Immature natural killer cell (primary cell): ENCODE results near the gene TGM2. TPM values are rescaled to one million over a fixed set of nuclear protein-coding genes. Genes with fewer than 3 reads are reported as not detected.
A peak's percentile ranks its signal among the peaks of the same experiment; 100 is the strongest.

Experiments used
- DNase-seq, 3 donors: peaks; one replicate each; pipeline ENCODE4 v3.0.0; 2022; ENCODE audit warnings: mixed read lengths in 1 of 3
- H3K27ac Mint-ChIP-seq, 6 donors: one replicate each; pipeline ENCODE4 v1.8.0; 2020; ENCODE audit warnings: mixed read lengths in 6 of 6, mild to moderate bottlenecking in 5 of 6, inconsistent platforms in 4 of 6, moderate library complexity in 3 of 6
- H3K27me3 Mint-ChIP-seq, 3 donors: one replicate each; pipeline ENCODE4 v1.8.0; 2020 to 2021; ENCODE audit warnings: low read depth in 3 of 3, mild to moderate bottlenecking in 3 of 3, mixed read lengths in 3 of 3, moderate library complexity in 3 of 3, inconsistent platforms in 1 of 3
- H3K36me3 Mint-ChIP-seq, 3 donors: one replicate each; pipeline ENCODE4 v1.8.0; 2020; ENCODE audit warnings: mixed read lengths in 3 of 3, inconsistent platforms in 2 of 3, mild to moderate bottlenecking in 2 of 3
- H3K4me1 Mint-ChIP-seq, 2 donors: one replicate each; pipeline ENCODE4 v1.8.0; 2020; ENCODE audit warnings: inconsistent platforms in 2 of 2, mild to moderate bottlenecking in 2 of 2, mixed read lengths in 2 of 2, moderate library complexity in 1 of 2
- H3K4me3 Mint-ChIP-seq, 5 donors: one replicate each; pipeline ENCODE4 v1.8.0; 2020; ENCODE audit warnings: mild to moderate bottlenecking in 5 of 5, mixed read lengths in 5 of 5, inconsistent platforms in 3 of 5, moderate library complexity in 3 of 5
- H3K9me3 Mint-ChIP-seq, 6 donors: one replicate each; pipeline ENCODE4 v1.8.0; 2020; ENCODE audit warnings: mild to moderate bottlenecking in 6 of 6, mixed read lengths in 6 of 6, inconsistent platforms in 4 of 6, moderate library complexity in 3 of 6
- polyA plus RNA-seq, 3 donors: library from polyadenylated mRNA; unstranded; fragments of 300-500 nt; fragmentation: Illumina TruSeq; gene quantifications; one replicate each; pipeline ENCODE4 v1.2.3, GENCODE V29; 2021

The TGM2 gene
- polyA plus RNA-seq, 3 donors from 2014 or later: not detected

- Mint-ChIP-seq H3K4me3 (no peak overlapping the region), H3K4me1 (peaks cover under 1 to 8% of the 10 kb centered on the region in 2 donors), H3K9me3 (no peaks in the 10 kb centered on the region), H3K36me3 (no peaks in the 10 kb centered on the region), H3K27me3 (peaks cover 0 to 5% (median 4%) of the 10 kb centered on the region in 3 donors), H3K27ac (no peak overlapping the region)
- DNase-seq: no peak
Observed at GRCh38 chr20:38129248-38129865, 35.7 kb downstream of the TGM2 start.

GRCh38 chr20:38128691-38129090 is 36.4 kb downstream of the TGM2 start:
- Mint-ChIP-seq H3K4me3 (no peak overlapping the region), H3K9me3 (no peaks in the 10 kb centered on the region), H3K36me3 (no peaks in the 10 kb centered on the region), H3K27ac (no peak overlapping the region), H3K27me3 (peaks cover 0 to 5% (median 4%) of the 10 kb centered on the region in 3 donors), H3K4me1 (peaks cover 0 to 4% of the 10 kb centered on the region in 2 donors)
- DNase-seq: no peak

- Mint-ChIP-seq H3K4me1 (no peaks in the 10 kb centered on the region), H3K36me3 (no peaks in the 10 kb centered on the region), H3K27me3 (peaks cover 0 to 5% (median 1%) of the 10 kb centered on the region in 3 donors), H3K4me3 (no peak overlapping the region), H3K9me3 (no peaks in the 10 kb centered on the region), H3K27ac (no peak overlapping the region)
- no peak for DNase-seq
Observed at GRCh38 chr20:38127920-38128528, 37.0 kb downstream of the TGM2 start.

GRCh38 chr20:38126932-38127621 is 38.0 kb downstream of the TGM2 start:
- no peaks in the 10 kb centered on the region for H3K9me3 Mint-ChIP-seq
- no peak overlapping the region for H3K27ac Mint-ChIP-seq
- H3K4me3 Mint-ChIP-seq: no peak overlapping the region
- no peaks in the 10 kb centered on the region for H3K4me1 Mint-ChIP-seq
- peaks cover 0 to 1% (median 0%) of the 10 kb centered on the region in 3 donors for H3K27me3 Mint-ChIP-seq
- no peak for DNase-seq
- no peaks in the 10 kb centered on the region for H3K36me3 Mint-ChIP-seq

- no peak overlapping the region for H3K4me3 Mint-ChIP-seq
- no peaks in the 10 kb centered on the region for H3K4me1 Mint-ChIP-seq
- no peaks in the 10 kb centered on the region for H3K9me3 Mint-ChIP-seq
- H3K27ac Mint-ChIP-seq: no peak overlapping the region
- H3K36me3 Mint-ChIP-seq: no peaks in the 10 kb centered on the region
- DNase-seq: no peak
- H3K27me3 Mint-ChIP-seq: peaks cover 0 to 1% (median 0%) of the 10 kb centered on the region in 3 donors
Observed at GRCh38 chr20:38126146-38126921, 38.7 kb downstream of the TGM2 start.

- Mint-ChIP-seq H3K36me3 (no peaks in the 10 kb centered on the region), H3K27ac (no peak overlapping the region), H3K27me3 (peaks cover 0 to 1% (median 0%) of the 10 kb centered on the region in 3 donors), H3K4me3 (no peak overlapping the region), H3K4me1 (no peaks in the 10 kb centered on the region), H3K9me3 (no peaks in the 10 kb centered on the region)
- DNase-seq: no peak
Observed at GRCh38 chr20:38125157-38126056, 39.7 kb downstream of the TGM2 start.

GRCh38 chr20:38123021-38123587 is 42.0 kb downstream of the TGM2 start:
- Mint-ChIP-seq H3K27ac (peak overlapping the region in 1 of 6 donors; percentile 28), H3K27me3 (peaks cover 0 to 1% (median 0%) of the 10 kb centered on the region in 3 donors), H3K4me3 (no peak overlapping the region), H3K4me1 (no peaks in the 10 kb centered on the region), H3K9me3 (no peaks in the 10 kb centered on the region), H3K36me3 (no peaks in the 10 kb centered on the region)
- DNase-seq: no peak

GRCh38 chr20:38121741-38122140 is 43.3 kb downstream of the TGM2 start:
- Mint-ChIP-seq H3K4me1 (no peaks in the 10 kb centered on the region), H3K9me3 (no peaks in the 10 kb centered on the region), H3K4me3 (no peak overlapping the region), H3K27me3 (peaks cover 0 to 2% (median 0%) of the 10 kb centered on the region in 3 donors), H3K36me3 (no peaks in the 10 kb centered on the region), H3K27ac (no peak overlapping the region)
- DNase-seq: no peak

- DNase-seq: no peak
- H3K4me3 Mint-ChIP-seq: no peak overlapping the region
- H3K4me1 Mint-ChIP-seq: no peaks in the 10 kb centered on the region
- no peaks in the 10 kb centered on the region for H3K9me3 Mint-ChIP-seq
- no peaks in the 10 kb centered on the region for H3K36me3 Mint-ChIP-seq
- H3K27me3 Mint-ChIP-seq: peaks cover 0 to 3% (median 0%) of the 10 kb centered on the region in 3 donors
- H3K27ac Mint-ChIP-seq: no peak overlapping the region
Observed at GRCh38 chr20:38120625-38120988, 44.5 kb downstream of the TGM2 start.

- Mint-ChIP-seq H3K27ac (no peak overlapping the region), H3K9me3 (no peaks in the 10 kb centered on the region), H3K4me3 (no peak overlapping the region), H3K4me1 (no peaks in the 10 kb centered on the region), H3K27me3 (peaks cover 0 to 3% (median 0%) of the 10 kb centered on the region in 3 donors), H3K36me3 (no peaks in the 10 kb centered on the region)
- DNase-seq: no peak
Observed at GRCh38 chr20:38119446-38119845, 45.6 kb downstream of the TGM2 start.

GRCh38 chr20:38117635-38118034 is 47.4 kb downstream of the TGM2 start:
- H3K36me3 Mint-ChIP-seq: no peaks in the 10 kb centered on the region
- no peak overlapping the region for H3K4me3 Mint-ChIP-seq
- H3K4me1 Mint-ChIP-seq: no peaks in the 10 kb centered on the region
- no peak for DNase-seq
- H3K27ac Mint-ChIP-seq: no peak overlapping the region
- no peaks in the 10 kb centered on the region for H3K9me3 Mint-ChIP-seq
- H3K27me3 Mint-ChIP-seq: peaks cover 0 to 3% (median 0%) of the 10 kb centered on the region in 3 donors

GRCh38 chr20:38117205-38117604 is 47.9 kb downstream of the TGM2 start:
- no peak for DNase-seq
- Mint-ChIP-seq H3K9me3 (no peaks in the 10 kb centered on the region), H3K4me3 (no peak overlapping the region), H3K27me3 (peaks cover 0 to 3% (median 0%) of the 10 kb centered on the region in 3 donors), H3K36me3 (no peaks in the 10 kb centered on the region), H3K4me1 (no peaks in the 10 kb centered on the region), H3K27ac (no peak overlapping the region)
